Activated CD4-positive, alpha-beta T cell treated with anti-CD3 and anti-CD28 coated beads for 36 hours (primary cell): ENCODE data around the gene SURF1. TPM values are rescaled to one million over a fixed set of nuclear protein-coding genes. Genes with fewer than 3 reads are reported as not detected.

Experiments
- ATAC-seq: fragments of 200-7000 bp; cut with Tn5 transposase; one replicate; pipeline ENCODE4 v1.10.0; 2021; ENCODE audit warnings: mild to moderate bottlenecking, moderate library complexity
- CTCF ChIA-PET: fragments of 350-600 bp; sonication (Branson Sonifier 250); formaldehyde crosslinking; loops from one replicate; lab custom pipeline; 2021; ENCODE audit warnings: antibody characterized with exemption; lab: Charles Lee
- POLR2A ChIA-PET: fragments of 350-600 bp; sonication (Branson Sonifier 250); formaldehyde crosslinking; loops from one replicate; lab custom pipeline; 2021; ENCODE audit warnings: antibody characterized with exemption, inconsistent platforms; lab: Charles Lee
- DNase-seq: peaks from one replicate; pipeline ENCODE4 v3.0.0-alpha.2; 2020
- H3K27ac Mint-ChIP-seq: one replicate; pipeline ENCODE4 v1.8.0; 2021; ENCODE audit warnings: mixed read lengths
- H3K27me3 Mint-ChIP-seq: one replicate; pipeline ENCODE4 v1.8.0; 2021; ENCODE audit warnings: mixed read lengths
- H3K36me3 Mint-ChIP-seq: one replicate; pipeline ENCODE4 v1.8.0; 2021; ENCODE audit warnings: low read depth, mixed read lengths
- H3K4me1 Mint-ChIP-seq: one replicate; pipeline ENCODE4 v1.8.0; 2021; ENCODE audit warnings: mixed read lengths
- H3K4me3 Mint-ChIP-seq: one replicate; pipeline ENCODE4 v1.8.0; 2021; ENCODE audit warnings: mild to moderate bottlenecking, moderate library complexity, mixed read lengths
- H3K9me3 Mint-ChIP-seq: one replicate; pipeline ENCODE4 v1.8.0; 2021; ENCODE audit warnings: low read depth, mixed read lengths
- intact Hi-C, 2 experiments: fragments of 100-400 bp; cut with DNase I in 1 of 2; cut with micrococcal nuclease in 1 of 2; formaldehyde crosslinking; loops; one replicate each; pipeline versions ENCODE4 v1.14.2 to v1.15.1; 2022 to 2024; cut with DNase I, micrococcal nuclease
- total RNA-seq, 2 experiments: library from RNA; stranded (reverse); gene quantifications; one replicate each; pipeline ENCODE4 v1.2.3, GENCODE V29; 2021

SURF1 gene
- total RNA-seq, 2 experiments from 2014 or later: 17.4 to 29.1 TPM

- peak overlapping the region; percentile 100 for H3K4me3 Mint-ChIP-seq
- ChIA-PET CTCF (interaction anchor here (0.6 to 6.2 kb wide), 11 partner anchors 9 to 1051 kb away, joined by 3 to 44 read pairs (median 4); partner anchors contain the start of genes DDX31, REXO4, SURF1 and SURF2), POLR2A (interaction anchor here (0.6 to 9.9 kb wide), 4 partner anchors 12 to 1016 kb away, joined by 3 to 287 read pairs (median 6); partner anchors contain the start of genes GTF3C5, MED22, RPL7A and SURF1)
- peaks cover 48% of the 10 kb centered on the region for H3K4me1 Mint-ChIP-seq
- DNase-seq (peak; percentile 54), ATAC-seq (peak; percentile 24)
- H3K27ac Mint-ChIP-seq: peak overlapping the region; percentile 99
- H3K36me3 Mint-ChIP-seq: peaks cover 49% of the 10 kb centered on the region
- no peaks in the 10 kb centered on the region for H3K27me3 Mint-ChIP-seq
- intact Hi-C loops: loop anchor here (5.0 to 10.0 kb wide), 5 partner anchors 232 to 1020 kb away; partner anchors contain the start of genes AK8 (in 1 of the 2), SETX (in 1 of the 2), SPACA9 (in 1 of the 2) and VAV2 (in 1 of the 2)
- H3K9me3 Mint-ChIP-seq: no peaks in the 10 kb centered on the region
Measured at GRCh38 chr9:133374612-133375115, 18.4 kb upstream of the SURF1 start.

DNA sequence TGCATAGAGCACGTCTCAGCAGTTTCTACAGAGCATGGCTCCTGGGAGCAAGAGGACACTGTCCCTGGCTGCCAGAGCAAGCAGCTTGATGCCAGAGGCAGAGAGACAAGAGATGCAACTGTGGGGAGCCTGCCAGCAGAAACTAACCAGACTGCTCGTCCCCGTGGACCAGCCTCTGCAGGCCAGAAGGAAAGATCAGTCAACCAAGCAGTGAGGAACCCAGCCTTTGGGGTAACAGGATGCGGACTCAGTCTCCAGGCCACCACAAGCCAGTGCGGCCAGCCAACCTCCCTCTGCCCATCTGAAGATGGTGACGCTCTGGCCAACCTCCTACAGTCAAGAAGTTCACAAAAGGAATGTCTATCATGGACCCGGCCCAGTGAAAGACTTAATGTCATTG is 15.9 kb upstream of the SURF1 start:
- intact Hi-C loops: loop anchor here (2.0 to 10.0 kb wide), 6 partner anchors 230 to 1017 kb away; partner anchors contain the start of genes AK8 (in 1 of the 2), SETX (in 1 of the 2), SPACA9 (in 1 of the 2) and VAV2 (in 1 of the 2)
- Mint-ChIP-seq H3K4me3 (peak overlapping the region; percentile 100), H3K36me3 (peaks cover 72% of the 10 kb centered on the region), H3K27ac (peak overlapping the region; percentile 97), H3K27me3 (no peaks in the 10 kb centered on the region), H3K9me3 (no peaks in the 10 kb centered on the region), H3K4me1 (peaks cover 63% of the 10 kb centered on the region)
- CTCF ChIA-PET: interaction anchor here (0.7 to 6.2 kb wide), 9 partner anchors 9 to 236 kb away, joined by 3 to 44 read pairs (median 5); partner anchors contain the start of genes MED22, RPL7A, SURF1 and SURF2
- POLR2A ChIA-PET: interaction anchor here (0.6 to 9.9 kb wide), 5 partner anchors 9 to 342 kb away, joined by 3 to 287 read pairs (median 6); partner anchors contain the start of genes GTF3C5, MED22, RPL7A and SURF1
- no peak for ATAC-seq
- no peak for DNase-seq

GRCh38 chr9:133371261-133371711 is 15.0 kb upstream of the SURF1 start:
- no peaks in the 10 kb centered on the region for H3K27me3 Mint-ChIP-seq
- H3K9me3 Mint-ChIP-seq: no peaks in the 10 kb centered on the region
- peaks cover 65% of the 10 kb centered on the region for H3K4me1 Mint-ChIP-seq
- DNase-seq (peak; percentile 92), ATAC-seq (peak; percentile 76)
- H3K36me3 Mint-ChIP-seq: peaks cover 80% of the 10 kb centered on the region
- intact Hi-C loops: loop anchor here (1.0 to 10.0 kb wide), 15 partner anchors 15 to 1016 kb away; partner anchors contain the start of genes MED22 (in 2 of the 2), RPL7A (in 2 of the 2), SURF1 (in 2 of the 2) and SURF2 (in 2 of the 2)
- ChIA-PET CTCF (interaction anchor here (0.6 to 6.2 kb wide), 11 partner anchors 10 to 235 kb away, joined by 3 to 44 read pairs (median 4); partner anchors contain the start of genes MED22, RPL7A, SURF1 and SURF2), POLR2A (interaction anchor here (0.7 to 9.9 kb wide), 6 partner anchors 11 to 185 kb away, joined by 3 to 287 read pairs (median 4); partner anchors contain the start of genes CACFD1, MED22, RPL7A and SURF1)
- peak overlapping the region; percentile 100 for H3K4me3 Mint-ChIP-seq
- peak overlapping the region; percentile 97 for H3K27ac Mint-ChIP-seq

DNA sequence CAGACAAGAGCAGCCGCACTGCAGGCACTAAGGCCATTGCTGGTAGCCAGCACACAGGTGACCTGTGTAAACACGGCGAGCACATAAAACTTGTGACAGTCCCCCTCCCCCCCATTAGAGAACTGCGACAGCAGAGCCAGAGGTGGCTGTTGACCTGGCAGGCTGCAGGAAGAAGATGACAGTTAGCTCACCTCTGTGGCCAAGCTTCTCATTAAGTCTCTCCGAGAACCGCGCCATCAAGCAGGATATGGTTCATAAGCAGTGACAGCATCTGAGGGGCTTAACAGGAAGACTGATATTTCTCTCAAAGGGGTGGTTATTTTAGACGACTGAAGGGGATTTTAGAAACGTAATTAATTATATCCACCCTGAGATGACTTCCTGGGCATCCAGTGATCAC is 14.4 kb upstream of the SURF1 start:
- CTCF ChIA-PET: interaction anchor here (0.6 to 6.2 kb wide), 10 partner anchors 10 to 109 kb away, joined by 3 to 44 read pairs (median 5); partner anchors contain the start of genes MED22, RPL7A, SURF1 and SURF2
- Mint-ChIP-seq H3K27ac (peak overlapping the region; percentile 97), H3K9me3 (no peaks in the 10 kb centered on the region), H3K4me3 (peak overlapping the region; percentile 100), H3K36me3 (peaks cover 86% of the 10 kb centered on the region), H3K27me3 (no peaks in the 10 kb centered on the region), H3K4me1 (peaks cover 68% of the 10 kb centered on the region)
- DNase-seq (peak; percentile 67), ATAC-seq (peak; percentile 17)
- intact Hi-C loops: loop anchor here (1.0 to 10.0 kb wide), 15 partner anchors 14 to 1016 kb away; partner anchors contain the start of genes MED22 (in 2 of the 2), RPL7A (in 2 of the 2), SURF1 (in 2 of the 2) and SURF2 (in 2 of the 2)
- POLR2A ChIA-PET: interaction anchor here (0.7 to 9.9 kb wide), 5 partner anchors 11 to 184 kb away, joined by 3 to 287 read pairs (median 5); partner anchors contain the start of genes CACFD1, MED22, RPL7A and SURF1

- intact Hi-C loops: loop anchor here (2.0 to 10.0 kb wide), 8 partner anchors 33 to 1015 kb away; partner anchors contain the start of genes AK8 (in 1 of the 2), GTF3C5 (in 1 of the 2), SETX (in 1 of the 2) and SPACA9 (in 1 of the 2)
- H3K36me3 Mint-ChIP-seq: peaks cover 91% of the 10 kb centered on the region
- no peaks in the 10 kb centered on the region for H3K9me3 Mint-ChIP-seq
Measured at GRCh38 chr9:133369933-133370332, 13.6 kb upstream of the SURF1 start.

DNA sequence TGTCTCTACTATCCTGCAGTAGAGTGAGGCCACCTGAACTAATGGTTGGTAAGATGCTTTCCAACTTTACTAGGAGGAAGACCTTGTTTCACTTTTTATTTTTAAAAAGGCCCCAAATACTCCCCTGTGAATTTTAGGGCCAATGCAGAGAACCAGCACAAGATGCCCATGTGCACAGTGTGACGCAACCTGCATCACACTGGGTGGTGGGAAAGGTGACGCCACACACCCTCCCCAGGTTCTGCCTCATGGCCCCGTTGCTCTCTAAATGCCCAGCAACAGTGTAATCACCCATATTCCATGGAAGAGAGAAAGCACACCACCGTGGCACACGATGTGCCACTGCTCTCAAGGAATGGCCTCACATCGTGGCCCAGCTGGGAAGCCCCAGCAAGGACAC is 13.1 kb upstream of the SURF1 start:
- CTCF ChIA-PET: interaction anchor here (0.8 to 6.2 kb wide), 2 partner anchors 14 to 60 kb away, joined by 3 to 44 read pairs; partner anchors contain the start of genes SURF1 and SURF2
- intact Hi-C loops: no loop called here
- Mint-ChIP-seq H3K9me3 (no peaks in the 10 kb centered on the region), H3K4me1 (peaks cover 65% of the 10 kb centered on the region), H3K4me3 (peak overlapping the region; percentile 100), H3K27ac (peak overlapping the region; percentile 97), H3K27me3 (no peaks in the 10 kb centered on the region), H3K36me3 (peaks cover 91% of the 10 kb centered on the region)
- DNase-seq (no peak), ATAC-seq (no peak)
- POLR2A ChIA-PET: interaction anchor here (3.9 to 9.9 kb wide), 2 partner anchors 9 to 17 kb away, joined by 32 to 287 read pairs; partner anchors contain the start of genes MED22, RPL7A, SURF1 and SURF2

More at GRCh38 chr9:133369933-133370332, 13.6 kb upstream of the SURF1 start:
- ChIA-PET POLR2A (interaction anchor here (3.9 to 9.9 kb wide), 2 partner anchors 10 to 18 kb away, joined by 32 to 287 read pairs; partner anchors contain the start of genes MED22, RPL7A, SURF1 and SURF2), CTCF (interaction anchor here (0.8 to 6.2 kb wide), 3 partner anchors 9 to 60 kb away, joined by 3 to 44 read pairs (median 6); partner anchors contain the start of genes SURF1 and SURF2)
- Mint-ChIP-seq H3K4me3 (peak overlapping the region; percentile 100), H3K27me3 (no peaks in the 10 kb centered on the region), H3K4me1 (peaks cover 68% of the 10 kb centered on the region), H3K27ac (peak overlapping the region; percentile 97)
- peak; percentile 2 for ATAC-seq
- peak; percentile 67 for DNase-seq

GRCh38 chr9:133368249-133368881 is 12.1 kb upstream of the SURF1 start:
- intact Hi-C loops: no loop called here
- POLR2A ChIA-PET: interaction anchor here (9.9 kb wide), 1 partner anchor 16 kb away, joined by 287 read pairs; the partner anchor contains the start of genes MED22, RPL7A, SURF1 and SURF2
- peaks cover 59% of the 10 kb centered on the region for H3K4me1 Mint-ChIP-seq

DNA sequence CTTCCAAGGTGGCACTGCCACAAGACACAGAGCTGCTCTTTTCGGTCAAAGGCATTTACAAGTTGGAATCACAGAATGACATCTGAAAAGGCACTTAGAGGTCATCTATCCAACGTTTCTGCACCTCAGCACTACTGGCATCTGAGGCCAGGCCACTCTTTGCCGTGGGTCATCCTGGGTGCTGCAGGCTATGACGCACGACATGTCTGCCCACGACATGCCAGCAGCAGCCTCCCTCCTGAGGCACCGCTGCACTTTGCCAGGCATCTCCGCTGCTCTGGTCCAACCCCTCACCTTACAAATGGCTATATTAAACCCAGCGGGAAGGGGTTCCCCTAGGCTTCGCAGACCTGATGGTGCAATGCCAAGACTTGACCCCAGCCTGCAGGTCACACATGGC is 11.5 kb upstream of the SURF1 start:
- Mint-ChIP-seq H3K4me1 (peaks cover 55% of the 10 kb centered on the region), H3K27me3 (no peaks in the 10 kb centered on the region), H3K4me3 (no peak overlapping the region), H3K36me3 (peaks cover 96% of the 10 kb centered on the region), H3K27ac (no peak overlapping the region), H3K9me3 (no peaks in the 10 kb centered on the region)
- intact Hi-C loops: no loop called here
- DNase-seq (no peak), ATAC-seq (no peak)
- ChIA-PET POLR2A (interaction anchor here (9.9 kb wide), 1 partner anchor 16 kb away, joined by 287 read pairs; the partner anchor contains the start of genes MED22, RPL7A, SURF1 and SURF2), CTCF (no interaction called here)

More at GRCh38 chr9:133368249-133368881, 12.1 kb upstream of the SURF1 start:
- H3K4me3 Mint-ChIP-seq: peak overlapping the region; percentile 100
- CTCF ChIA-PET: no interaction called here
- H3K27me3 Mint-ChIP-seq: no peaks in the 10 kb centered on the region
- DNase-seq (no peak), ATAC-seq (no peak)
- H3K9me3 Mint-ChIP-seq: no peaks in the 10 kb centered on the region
- peak overlapping the region; percentile 76 for H3K27ac Mint-ChIP-seq
- H3K36me3 Mint-ChIP-seq: peaks cover 95% of the 10 kb centered on the region

GRCh38 chr9:133367221-133367620 is 10.9 kb upstream of the SURF1 start:
- DNase-seq: no peak
- Mint-ChIP-seq H3K36me3 (peaks cover 95% of the 10 kb centered on the region), H3K4me3 (no peak overlapping the region), H3K27me3 (no peaks in the 10 kb centered on the region), H3K9me3 (no peaks in the 10 kb centered on the region), H3K4me1 (peaks cover 52% of the 10 kb centered on the region), H3K27ac (no peak overlapping the region)
- ATAC-seq: no peak
- intact Hi-C loops: no loop called here
- CTCF ChIA-PET: interaction anchor here (1.3 kb wide), 1 partner anchor 37 kb away, joined by 5 read pairs; no protein-coding TSS in a partner anchor
- POLR2A ChIA-PET: interaction anchor here (0.5 to 9.9 kb wide), 2 partner anchors 15 to 776 kb away, joined by 7 to 287 read pairs; partner anchors contain the start of genes MED22, RPL7A, SURF1 and SURF2

- no peak for DNase-seq
- H3K27me3 Mint-ChIP-seq: no peaks in the 10 kb centered on the region
- ATAC-seq: no peak
- H3K27ac Mint-ChIP-seq: no peak overlapping the region
- H3K4me3 Mint-ChIP-seq: no peak overlapping the region
- intact Hi-C loops: no loop called here
- no peaks in the 10 kb centered on the region for H3K9me3 Mint-ChIP-seq
- H3K36me3 Mint-ChIP-seq: peaks cover 96% of the 10 kb centered on the region
- ChIA-PET POLR2A (interaction anchor here (0.5 to 9.9 kb wide), 2 partner anchors 14 to 777 kb away, joined by 7 to 287 read pairs; partner anchors contain the start of genes MED22, RPL7A, SURF1 and SURF2), CTCF (interaction anchor here (1.1 to 1.3 kb wide), 2 partner anchors 8 to 36 kb away, joined by 4 to 5 read pairs; no protein-coding TSS in a partner anchor)
- peaks cover 51% of the 10 kb centered on the region for H3K4me1 Mint-ChIP-seq
Measured at GRCh38 chr9:133366435-133366834, 10.1 kb upstream of the SURF1 start.
